HepG2 (cell line): ENCODE measurements around the gene HDGFL3. TPM values are rescaled to one million over a fixed set of nuclear protein-coding genes. Genes with fewer than 3 reads are reported as not detected.

Experiments used
- ATAC-seq: fragments of 200-7000 bp; cut with Tn5 transposase; 3 replicates; pipeline ENCODE4 v1.9.1; 2020; ENCODE audit warnings: mild to moderate bottlenecking, moderate library complexity
- BruUV-seq: library from RNA; stranded (reverse); fragments of 400-500 nt; replicated peaks from 2 replicates; lab custom pipeline; 2021; lab: Mats Ljungman, UMichigan
- CTCF ChIA-PET: fragments of 300-600 bp; formaldehyde crosslinking; extraction: SDS; loops from one replicate; lab custom pipeline; 2021; ENCODE audit warnings: low total read pairs, inconsistent platforms, low intra/inter-chr PET ratio; lab: Yijun Ruan, JAX
- POLR2A ChIA-PET: fragments of 350-600 bp; sonication (Branson Sonifier 250); formaldehyde crosslinking; loops from one replicate; lab custom pipeline; 2020; ENCODE audit warnings: antibody characterized with exemption, inconsistent platforms; lab: Yijun Ruan, JAX
- DNase-seq: peaks from one replicate; pipeline ENCODE4 v3.0.0-alpha.2; 2015; ENCODE audit warnings: low spot score
- FAIRE-seq: peaks from 3 replicates; lab custom pipeline; 2011; peaks lifted over from hg19 to GRCh38; lab: Jason Lieb, UNC
- H2AFZ ChIP-seq: one replicate; pipeline ENCODE4 v1.6.1; 2011; ENCODE audit warnings: low read length, inconsistent platforms
- H3K27ac ChIP-seq: fragments of 300-600 bp; 3 replicates; pipeline ENCODE4 v1.8.0; 2011; ENCODE audit warnings: mixed run types, mild to moderate bottlenecking, mixed read lengths, low read length, inconsistent platforms; ENCODE audit not compliant: insufficient read depth; ENCODE audit errors: extremely low read length
- H3K27me3 ChIP-seq, 2 experiments: fragments of 200-600 bp in 1 of 2; 2 replicates in 1 of 2; 3 replicates in 1 of 2; pipeline versions ENCODE4 v1.6.0 to v1.8.0; 2011; ENCODE audit warnings: low read length in 2 of 2, mild to moderate bottlenecking in 2 of 2, moderate library complexity in 2 of 2, inconsistent platforms in 1 of 2; ENCODE audit not compliant: insufficient read depth in 2 of 2, control insufficient read depth in 1 of 2
- H3K36me3 ChIP-seq, 2 experiments: fragments of 200-600 bp in 1 of 2; replicated peaks in 1 of 2; 2 replicates in 1 of 2; 3 replicates in 1 of 2; pipeline versions ENCODE4 v1.5.1 to v1.8.0; 2011; ENCODE audit warnings: low read length in 2 of 2, inconsistent platforms in 1 of 2; ENCODE audit not compliant: insufficient read depth in 2 of 2, control insufficient read depth in 1 of 2
- H3K4me1 ChIP-seq: 2 replicates; pipeline ENCODE4 v1.5.1; 2012; ENCODE audit warnings: low read length, inconsistent platforms; ENCODE audit not compliant: insufficient read depth
- H3K4me2 ChIP-seq: 2 replicates; pipeline ENCODE4 v1.6.0; 2011; ENCODE audit warnings: low read depth, low read length, inconsistent platforms
- H3K4me3 ChIP-seq, 3 experiments: fragments of 200-600 bp in 1 of 3; sonication (generic), shearing (Covaris generic) in 1 of 3; replicated peaks in 1 of 3; 2 replicates each; pipeline ENCODE4 v1.5.1; 2011 to 2016; ENCODE audit warnings: low read length in 3 of 3, inconsistent platforms in 2 of 3, low read depth in 2 of 3, mild to moderate bottlenecking in 2 of 3, control low read depth in 1 of 3, mixed read lengths in 1 of 3; ENCODE audit not compliant: insufficient read depth in 1 of 3
- H3K79me2 ChIP-seq: one replicate; pipeline ENCODE4 v1.6.1; 2011; ENCODE audit warnings: low read length, inconsistent platforms; ENCODE audit not compliant: insufficient read depth
- H3K9ac ChIP-seq: 2 replicates; pipeline ENCODE4 v1.6.0; 2011; ENCODE audit warnings: mild to moderate bottlenecking, low read depth, low read length, inconsistent platforms; ENCODE audit not compliant: insufficient read depth
- H3K9me3 ChIP-seq: 2 replicates; pipeline ENCODE4 v1.5.1; 2012; ENCODE audit warnings: mild to moderate bottlenecking, low read length
- H4K20me1 ChIP-seq: 2 replicates; pipeline ENCODE4 v1.6.0; 2011; ENCODE audit warnings: inconsistent platforms, mild to moderate bottlenecking, low read length, moderate library complexity; ENCODE audit not compliant: insufficient read depth
- PCBP1 ChIP-seq: fragments of 200-400 bp; formaldehyde crosslinking; IDR thresholded peaks from 2 replicates; pipeline ENCODE4 v1.6.1; 2017; ENCODE audit warnings: mild to moderate bottlenecking, low read depth, low read length, borderline replicate concordance
- PLRG1 ChIP-seq: fragments of 450-650 bp; conservative IDR thresholded peaks from 2 replicates; pipeline ENCODE4 v1.6.1; 2016
- SAFB2 ChIP-seq: sonication (generic); formaldehyde crosslinking; IDR thresholded peaks from 2 replicates; pipeline ENCODE4 v1.5.1; 2020; ENCODE audit warnings: missing genetic modification reagents, low read depth, mild to moderate bottlenecking, borderline replicate concordance
- XRCC5 ChIP-seq: fragments of 200-400 bp; formaldehyde crosslinking; optimal IDR thresholded peaks from 2 replicates; pipeline ENCODE3; 2017; ENCODE audit warnings: mild to moderate bottlenecking, low read length
- ZKSCAN5 ChIP-seq: sonication (generic); formaldehyde crosslinking; IDR thresholded peaks from 2 replicates; pipeline ENCODE4 v1.5.1; 2020; ENCODE audit warnings: mild to moderate bottlenecking, missing genetic modification reagents
- ZNF180 ChIP-seq: sonication (generic); formaldehyde crosslinking; IDR thresholded peaks from 2 replicates; pipeline ENCODE4 v1.4.0; 2020; ENCODE audit warnings: low read depth, missing genetic modification reagents, borderline replicate concordance
- ZNF460 ChIP-seq: sonication (generic); formaldehyde crosslinking; IDR thresholded peaks from 2 replicates; pipeline ENCODE4 v1.5.1; 2020; ENCODE audit warnings: missing genetic modification reagents, mild to moderate bottlenecking, borderline replicate concordance
- ZNF746 ChIP-seq: sonication (generic); formaldehyde crosslinking; IDR thresholded peaks from 2 replicates; pipeline ENCODE4 v1.8.0; 2022; ENCODE audit warnings: mild to moderate bottlenecking, missing genetic modification reagents
- WGBS: methylation state at CpG from one replicate; pipeline ENCODE4 v1.1.6; 2017; ENCODE audit warnings: low lambda C conversion rate; 5-methylcytosine and 5-hydroxymethylcytosine counted together
- in situ Hi-C: cut with HindIII; loops from 2 replicates; pipeline ENCODE4 v1.10.0; 2017; ENCODE audit warnings: low pct_unique_long_range_greater_than_20kb; ENCODE audit not compliant: extremely low pct_ligation_motif_present
- intact Hi-C: fragments of 100-400 bp; cut with micrococcal nuclease; formaldehyde crosslinking; loops from one replicate; pipeline ENCODE4 v1.10.0; 2022; ENCODE audit not compliant: unreplicated experiment
- polyA plus RNA-seq, 8 experiments: library from polyadenylated mRNA; depleted of rRNA in 3 of 8; stranded (reverse) in 7 of 8; unstranded in 1 of 8; fragments of >200 nt; fragmentation: Illumina TruSeq in 4 of 8; extraction: Trizol in 4 of 8; gene quantifications; 2 replicates each; pipeline versions ENCODE4 v1.2.1 to v1.2.3, GENCODE V29; 2011 to 2016; ENCODE audit warnings: low read depth in 4 of 8, missing spikeins in 1 of 8, mixed read lengths in 1 of 8; ENCODE audit not compliant: insufficient read depth in 1 of 8
- total RNA-seq, 5 experiments: library from RNA; depleted of rRNA; stranded (reverse); fragments of >200 nt; fragmentation: Illumina TruSeq; extraction: Trizol; gene quantifications; 2 replicates each; pipeline ENCODE4 v1.2.3, GENCODE V29; 2016; ENCODE audit warnings: low read depth in 1 of 5
- TF ChIP-seq, protein P1 (sequence below): sonication (generic); formaldehyde crosslinking; IDR thresholded peaks from 2 replicates; pipeline ENCODE4 v1.4.0; 2020; ENCODE audit warnings: missing genetic modification reagents
- TF ChIP-seq, protein P2 (sequence below): IDR thresholded peaks from 2 replicates; pipeline ENCODE4 v1.4.0; 2020; ENCODE audit warnings: mild to moderate bottlenecking, missing genetic modification reagents
- TF ChIP-seq, protein P3 (sequence below): sonication (generic); formaldehyde crosslinking; IDR thresholded peaks from 2 replicates; pipeline ENCODE4 v1.5.1; 2020; ENCODE audit warnings: missing genetic modification reagents, mild to moderate bottlenecking, borderline replicate concordance

The HDGFL3 gene
- total and polyA plus RNA-seq, 2 of the 13 experiments (the other 11 are each of a cell fraction or from before 2014, with no cell fraction given), result 0.07 to 0.09 TPM

DNA sequence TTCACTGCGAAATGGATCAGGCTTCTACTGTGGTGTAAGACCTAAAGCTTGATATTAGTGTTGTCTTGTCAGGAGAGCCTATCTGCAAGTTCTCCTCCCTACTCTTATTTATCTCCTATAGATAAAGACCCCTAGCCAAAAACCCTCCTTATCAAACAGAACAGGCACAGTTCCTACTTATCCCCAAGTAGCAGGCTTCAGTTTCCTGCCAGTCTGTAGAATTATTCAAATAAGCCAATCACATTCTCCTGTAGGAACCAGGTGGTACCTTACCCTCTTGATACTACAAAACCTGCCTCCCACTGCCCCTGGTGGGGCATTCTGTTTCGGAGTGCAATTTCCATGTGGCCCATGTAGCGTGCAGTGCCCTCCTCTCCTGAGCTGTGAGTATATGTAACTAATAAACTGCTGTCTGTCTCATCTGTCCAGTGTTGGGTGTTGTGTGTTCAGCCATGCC is 28.7 kb downstream of the HDGFL3 start:
- DNase-seq (no peak), ATAC-seq (no peak), FAIRE-seq (no peak)
- peaks cover 2 to 15% of the 10 kb centered on the region in 2 experiments; a peak in 3 of 5 replicates for H3K27me3 ChIP-seq
- H4K20me1 ChIP-seq, result no peaks in the 10 kb centered on the region
- no peak overlapping the region for H3K9ac ChIP-seq
- H3K9me3 ChIP-seq, result no peaks in the 10 kb centered on the region
- POLR2A ChIA-PET, result no interaction called here
- no TSS peak for BruUV-seq
- no peak overlapping the region for H2AFZ ChIP-seq
- WGBS, result 26% methylated on average over 3 of the region's 3 CpGs
- no peaks in the 10 kb centered on the region for H3K4me1 ChIP-seq
- CTCF ChIA-PET, result no interaction called here
- H3K4me3 ChIP-seq, result no peak overlapping the region
- no peaks in the 10 kb centered on the region for H3K79me2 ChIP-seq
- no peak overlapping the region for H3K4me2 ChIP-seq
- H3K27ac ChIP-seq, result no peak overlapping the region
- intact Hi-C loops (no loop called here), in situ Hi-C loops (no loop called here)
- no peaks in the 10 kb centered on the region for H3K36me3 ChIP-seq
- TF ChIP-seq, protein P1, sequence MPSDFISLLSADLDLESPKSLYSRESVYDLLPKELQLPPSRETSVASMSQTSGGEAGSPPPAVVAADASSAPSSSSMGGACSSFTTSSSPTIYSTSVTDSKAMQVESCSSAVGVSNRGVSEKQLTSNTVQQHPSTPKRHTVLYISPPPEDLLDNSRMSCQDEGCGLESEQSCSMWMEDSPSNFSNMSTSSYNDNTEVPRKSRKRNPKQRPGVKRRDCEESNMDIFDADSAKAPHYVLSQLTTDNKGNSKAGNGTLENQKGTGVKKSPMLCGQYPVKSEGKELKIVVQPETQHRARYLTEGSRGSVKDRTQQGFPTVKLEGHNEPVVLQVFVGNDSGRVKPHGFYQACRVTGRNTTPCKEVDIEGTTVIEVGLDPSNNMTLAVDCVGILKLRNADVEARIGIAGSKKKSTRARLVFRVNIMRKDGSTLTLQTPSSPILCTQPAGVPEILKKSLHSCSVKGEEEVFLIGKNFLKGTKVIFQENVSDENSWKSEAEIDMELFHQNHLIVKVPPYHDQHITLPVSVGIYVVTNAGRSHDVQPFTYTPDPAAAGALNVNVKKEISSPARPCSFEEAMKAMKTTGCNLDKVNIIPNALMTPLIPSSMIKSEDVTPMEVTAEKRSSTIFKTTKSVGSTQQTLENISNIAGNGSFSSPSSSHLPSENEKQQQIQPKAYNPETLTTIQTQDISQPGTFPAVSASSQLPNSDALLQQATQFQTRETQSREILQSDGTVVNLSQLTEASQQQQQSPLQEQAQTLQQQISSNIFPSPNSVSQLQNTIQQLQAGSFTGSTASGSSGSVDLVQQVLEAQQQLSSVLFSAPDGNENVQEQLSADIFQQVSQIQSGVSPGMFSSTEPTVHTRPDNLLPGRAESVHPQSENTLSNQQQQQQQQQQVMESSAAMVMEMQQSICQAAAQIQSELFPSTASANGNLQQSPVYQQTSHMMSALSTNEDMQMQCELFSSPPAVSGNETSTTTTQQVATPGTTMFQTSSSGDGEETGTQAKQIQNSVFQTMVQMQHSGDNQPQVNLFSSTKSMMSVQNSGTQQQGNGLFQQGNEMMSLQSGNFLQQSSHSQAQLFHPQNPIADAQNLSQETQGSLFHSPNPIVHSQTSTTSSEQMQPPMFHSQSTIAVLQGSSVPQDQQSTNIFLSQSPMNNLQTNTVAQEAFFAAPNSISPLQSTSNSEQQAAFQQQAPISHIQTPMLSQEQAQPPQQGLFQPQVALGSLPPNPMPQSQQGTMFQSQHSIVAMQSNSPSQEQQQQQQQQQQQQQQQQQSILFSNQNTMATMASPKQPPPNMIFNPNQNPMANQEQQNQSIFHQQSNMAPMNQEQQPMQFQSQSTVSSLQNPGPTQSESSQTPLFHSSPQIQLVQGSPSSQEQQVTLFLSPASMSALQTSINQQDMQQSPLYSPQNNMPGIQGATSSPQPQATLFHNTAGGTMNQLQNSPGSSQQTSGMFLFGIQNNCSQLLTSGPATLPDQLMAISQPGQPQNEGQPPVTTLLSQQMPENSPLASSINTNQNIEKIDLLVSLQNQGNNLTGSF, result no peak
- TF ChIP-seq PCBP1, result no peak
- no peak for TF ChIP-seq SAFB2 (CRISPR knock-in tag)
- TF ChIP-seq XRCC5, result no peak
- TF ChIP-seq ZNF180 (CRISPR knock-in tag), result no peak
- no peak for TF ChIP-seq ZNF460 (CRISPR knock-in tag)
- TF ChIP-seq ZNF746, result no peak
- no peak for TF ChIP-seq ZKSCAN5 (CRISPR knock-in tag)
- no peak for TF ChIP-seq PLRG1
- TF ChIP-seq, protein P2, sequence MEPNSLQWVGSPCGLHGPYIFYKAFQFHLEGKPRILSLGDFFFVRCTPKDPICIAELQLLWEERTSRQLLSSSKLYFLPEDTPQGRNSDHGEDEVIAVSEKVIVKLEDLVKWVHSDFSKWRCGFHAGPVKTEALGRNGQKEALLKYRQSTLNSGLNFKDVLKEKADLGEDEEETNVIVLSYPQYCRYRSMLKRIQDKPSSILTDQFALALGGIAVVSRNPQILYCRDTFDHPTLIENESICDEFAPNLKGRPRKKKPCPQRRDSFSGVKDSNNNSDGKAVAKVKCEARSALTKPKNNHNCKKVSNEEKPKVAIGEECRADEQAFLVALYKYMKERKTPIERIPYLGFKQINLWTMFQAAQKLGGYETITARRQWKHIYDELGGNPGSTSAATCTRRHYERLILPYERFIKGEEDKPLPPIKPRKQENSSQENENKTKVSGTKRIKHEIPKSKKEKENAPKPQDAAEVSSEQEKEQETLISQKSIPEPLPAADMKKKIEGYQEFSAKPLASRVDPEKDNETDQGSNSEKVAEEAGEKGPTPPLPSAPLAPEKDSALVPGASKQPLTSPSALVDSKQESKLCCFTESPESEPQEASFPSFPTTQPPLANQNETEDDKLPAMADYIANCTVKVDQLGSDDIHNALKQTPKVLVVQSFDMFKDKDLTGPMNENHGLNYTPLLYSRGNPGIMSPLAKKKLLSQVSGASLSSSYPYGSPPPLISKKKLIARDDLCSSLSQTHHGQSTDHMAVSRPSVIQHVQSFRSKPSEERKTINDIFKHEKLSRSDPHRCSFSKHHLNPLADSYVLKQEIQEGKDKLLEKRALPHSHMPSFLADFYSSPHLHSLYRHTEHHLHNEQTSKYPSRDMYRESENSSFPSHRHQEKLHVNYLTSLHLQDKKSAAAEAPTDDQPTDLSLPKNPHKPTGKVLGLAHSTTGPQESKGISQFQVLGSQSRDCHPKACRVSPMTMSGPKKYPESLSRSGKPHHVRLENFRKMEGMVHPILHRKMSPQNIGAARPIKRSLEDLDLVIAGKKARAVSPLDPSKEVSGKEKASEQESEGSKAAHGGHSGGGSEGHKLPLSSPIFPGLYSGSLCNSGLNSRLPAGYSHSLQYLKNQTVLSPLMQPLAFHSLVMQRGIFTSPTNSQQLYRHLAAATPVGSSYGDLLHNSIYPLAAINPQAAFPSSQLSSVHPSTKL (CRISPR knock-in tag), result no peak
- TF ChIP-seq, protein P3, sequence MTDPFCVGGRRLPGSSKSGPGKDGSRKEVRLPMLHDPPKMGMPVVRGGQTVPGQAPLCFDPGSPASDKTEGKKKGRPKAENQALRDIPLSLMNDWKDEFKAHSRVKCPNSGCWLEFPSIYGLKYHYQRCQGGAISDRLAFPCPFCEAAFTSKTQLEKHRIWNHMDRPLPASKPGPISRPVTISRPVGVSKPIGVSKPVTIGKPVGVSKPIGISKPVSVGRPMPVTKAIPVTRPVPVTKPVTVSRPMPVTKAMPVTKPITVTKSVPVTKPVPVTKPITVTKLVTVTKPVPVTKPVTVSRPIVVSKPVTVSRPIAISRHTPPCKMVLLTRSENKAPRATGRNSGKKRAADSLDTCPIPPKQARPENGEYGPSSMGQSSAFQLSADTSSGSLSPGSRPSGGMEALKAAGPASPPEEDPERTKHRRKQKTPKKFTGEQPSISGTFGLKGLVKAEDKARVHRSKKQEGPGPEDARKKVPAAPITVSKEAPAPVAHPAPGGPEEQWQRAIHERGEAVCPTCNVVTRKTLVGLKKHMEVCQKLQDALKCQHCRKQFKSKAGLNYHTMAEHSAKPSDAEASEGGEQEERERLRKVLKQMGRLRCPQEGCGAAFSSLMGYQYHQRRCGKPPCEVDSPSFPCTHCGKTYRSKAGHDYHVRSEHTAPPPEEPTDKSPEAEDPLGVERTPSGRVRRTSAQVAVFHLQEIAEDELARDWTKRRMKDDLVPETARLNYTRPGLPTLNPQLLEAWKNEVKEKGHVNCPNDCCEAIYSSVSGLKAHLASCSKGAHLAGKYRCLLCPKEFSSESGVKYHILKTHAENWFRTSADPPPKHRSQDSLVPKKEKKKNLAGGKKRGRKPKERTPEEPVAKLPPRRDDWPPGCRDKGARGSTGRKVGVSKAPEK (CRISPR knock-in tag), result no peak
